Progenitor cell of endocrine pancreas (in vitro differentiated cells): Measurements from ENCODE around the gene SERF2. TPM values are rescaled to one million over a fixed set of nuclear protein-coding genes. Genes with fewer than 3 reads are reported as not detected.
"Not testable (repeated sequence)": the region's sequence is repeated elsewhere in the genome, so short reads cannot be mapped to it uniquely, and the experiment has no call there.

Experiments used
- DNase-seq: peaks from one replicate; pipeline ENCODE4 v3.0.0; 2021; ENCODE audit warnings: low spot score; ENCODE audit not compliant: unreplicated experiment
- H3K27ac Mint-ChIP-seq: 2 replicates; pipeline ENCODE4 v1.8.0; 2021; ENCODE audit warnings: mild to moderate bottlenecking, moderate library complexity, mixed read lengths
- H3K27me3 Mint-ChIP-seq: 2 replicates; pipeline ENCODE4 v1.8.0; 2021; ENCODE audit warnings: mixed read lengths
- H3K36me3 Mint-ChIP-seq: 2 replicates; pipeline ENCODE4 v1.8.0; 2022; ENCODE audit warnings: mixed read lengths; ENCODE audit not compliant: insufficient read depth
- H3K4me1 Mint-ChIP-seq: 2 replicates; pipeline ENCODE4 v1.8.0; 2021; ENCODE audit warnings: low read depth, mixed read lengths
- H3K4me3 Mint-ChIP-seq: 2 replicates; pipeline ENCODE4 v1.8.0; 2021; ENCODE audit warnings: low read depth, mild to moderate bottlenecking, moderate library complexity, mixed read lengths
- H3K9me3 Mint-ChIP-seq: 2 replicates; pipeline ENCODE4 v1.8.0; 2021; ENCODE audit warnings: low read depth, mixed read lengths
- CTCF ChIP-seq: fragments of 200-600 bp; sonication (generic); IDR thresholded peaks from one replicate; pipeline ENCODE4 v1.5.0; 2021; ENCODE audit warnings: antibody characterized with exemption, mild to moderate bottlenecking; ENCODE audit not compliant: unreplicated experiment
- microRNA-seq: library from miRNA; unstranded; fragments of <30 nt; microRNA quantifications from one replicate; pipeline ENCODE4 v1.1.0, GENCODE V29; 2020; ENCODE audit warnings: borderline number of aligned reads; ENCODE audit not compliant: unreplicated experiment
- total RNA-seq: library from RNA; stranded (reverse); gene quantifications from 2 replicates; pipeline ENCODE4 v1.2.1, GENCODE V29; 2021

The SERF2 gene
- total RNA-seq, 1 donor from 2014 or later = 612 TPM

- H3K27me3 Mint-ChIP-seq = no peaks in the 10 kb centered on the region
- peaks cover 5% of the 10 kb centered on the region for H3K36me3 Mint-ChIP-seq
- no peak overlapping the region for H3K27ac Mint-ChIP-seq
- H3K9me3 Mint-ChIP-seq = peaks cover 3% of the 10 kb centered on the region
- no peak for DNase-seq
- no peak for TF ChIP-seq CTCF
- peak overlapping the region; percentile 77 for H3K4me3 Mint-ChIP-seq
- peaks cover 7% of the 10 kb centered on the region for H3K4me1 Mint-ChIP-seq
Observed at GRCh38 chr15:43828061-43828657, 36.0 kb downstream of the SERF2 start.

- H3K27ac Mint-ChIP-seq, H3K9me3 Mint-ChIP-seq, H3K36me3 Mint-ChIP-seq, H3K4me1 Mint-ChIP-seq, H3K27me3 Mint-ChIP-seq, DNase-seq, H3K4me3 Mint-ChIP-seq: not testable (repeated sequence)
Observed at GRCh38 chr15:43829951-43830540, 37.9 kb downstream of the SERF2 start.

GRCh38 chr15:43830691-43831275 is 38.7 kb downstream of the SERF2 start:
- H3K4me1 Mint-ChIP-seq, H3K4me3 Mint-ChIP-seq, H3K27me3 Mint-ChIP-seq, H3K9me3 Mint-ChIP-seq, DNase-seq, H3K27ac Mint-ChIP-seq, H3K36me3 Mint-ChIP-seq: not testable (repeated sequence)

GRCh38 chr15:43831519-43832052 is 39.5 kb downstream of the SERF2 start:
- H3K4me1 Mint-ChIP-seq, H3K27me3 Mint-ChIP-seq, DNase-seq, H3K9me3 Mint-ChIP-seq, H3K27ac Mint-ChIP-seq, H3K4me3 Mint-ChIP-seq, H3K36me3 Mint-ChIP-seq: not testable (repeated sequence)

- DNase-seq, H3K36me3 Mint-ChIP-seq, H3K4me1 Mint-ChIP-seq, H3K4me3 Mint-ChIP-seq, H3K9me3 Mint-ChIP-seq, H3K27me3 Mint-ChIP-seq, H3K27ac Mint-ChIP-seq: not testable (repeated sequence)
Observed at GRCh38 chr15:43832485-43832884, 40.4 kb downstream of the SERF2 start.

GRCh38 chr15:43845421-43845820 is 53.3 kb downstream of the SERF2 start:
- H3K27ac Mint-ChIP-seq = no peak overlapping the region
- no peaks in the 10 kb centered on the region for H3K9me3 Mint-ChIP-seq
- H3K4me1 Mint-ChIP-seq = no peaks in the 10 kb centered on the region
- H3K4me3 Mint-ChIP-seq = no peak overlapping the region
- DNase-seq = no peak
- no peak for TF ChIP-seq CTCF
- no peaks in the 10 kb centered on the region for H3K36me3 Mint-ChIP-seq
- H3K27me3 Mint-ChIP-seq = no peaks in the 10 kb centered on the region

Small RNAs within 50 kb of the gene (microRNA-seq; reads per million reads assigned to microRNA genes)
- gene MIR1282 = not detected

Other genes starting within 250 kb of the SERF2 start
- gene PPIP5K1, start 202.1 kb upstream of the SERF2 start, total RNA-seq = 52.1 and 53.7 TPM in 2 replicates
- 1.8 and 3.3 TPM in 2 replicates for gene CKMT1B, start 198.3 kb upstream of the SERF2 start, total RNA-seq
- 0.81 and 1.6 TPM in 2 replicates for gene STRC, start 173.5 kb upstream of the SERF2 start, total RNA-seq
- 7.7 and 10.7 TPM in 2 replicates for gene CATSPER2, start 143.5 kb upstream of the SERF2 start, total RNA-seq
- 4.0 TPM in 2 replicates for gene CKMT1A, start 98.5 kb upstream of the SERF2 start, total RNA-seq
- gene PDIA3, start 45.9 kb upstream of the SERF2 start, total RNA-seq = 520 and 525 TPM in 2 replicates
- 2.1 and 3.8 TPM in 2 replicates for gene ELL3, start 15.4 kb upstream of the SERF2 start, total RNA-seq
- 0.33 and 0.36 TPM in 2 replicates for gene SERINC4, start 7.9 kb downstream of the SERF2 start, total RNA-seq
- 14.6 and 20.0 TPM in 2 replicates for gene HYPK, start 8.3 kb downstream of the SERF2 start, total RNA-seq
- gene MFAP1, start 32.4 kb downstream of the SERF2 start, total RNA-seq = 37.9 and 38.2 TPM in 2 replicates
- 11.2 and 11.3 TPM in 2 replicates for gene WDR76, start 34.7 kb downstream of the SERF2 start, total RNA-seq